ENCODE measurements around the gene CHSY1.

DNA sequence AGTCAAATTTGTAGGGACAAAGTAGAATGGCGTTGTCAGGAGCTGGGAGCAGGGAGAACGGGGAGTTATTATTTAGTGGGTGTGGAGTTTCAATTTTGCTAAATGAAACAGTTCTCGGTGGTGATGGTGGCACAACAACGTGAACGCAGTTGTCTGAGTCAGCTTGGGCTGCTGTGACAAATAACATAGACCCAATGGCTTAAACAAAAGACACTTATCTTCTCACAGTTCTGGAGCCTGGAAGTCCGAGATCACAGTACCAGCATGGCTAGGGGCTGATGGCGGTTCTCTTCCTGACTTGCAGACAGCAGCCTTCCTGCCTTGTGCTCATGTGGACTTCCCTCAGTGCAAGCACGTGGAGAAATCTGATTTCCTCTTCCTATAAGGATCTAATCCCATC, 90.2 kb downstream of the CHSY1 start:
- TF ChIP-seq, protein P1, sequence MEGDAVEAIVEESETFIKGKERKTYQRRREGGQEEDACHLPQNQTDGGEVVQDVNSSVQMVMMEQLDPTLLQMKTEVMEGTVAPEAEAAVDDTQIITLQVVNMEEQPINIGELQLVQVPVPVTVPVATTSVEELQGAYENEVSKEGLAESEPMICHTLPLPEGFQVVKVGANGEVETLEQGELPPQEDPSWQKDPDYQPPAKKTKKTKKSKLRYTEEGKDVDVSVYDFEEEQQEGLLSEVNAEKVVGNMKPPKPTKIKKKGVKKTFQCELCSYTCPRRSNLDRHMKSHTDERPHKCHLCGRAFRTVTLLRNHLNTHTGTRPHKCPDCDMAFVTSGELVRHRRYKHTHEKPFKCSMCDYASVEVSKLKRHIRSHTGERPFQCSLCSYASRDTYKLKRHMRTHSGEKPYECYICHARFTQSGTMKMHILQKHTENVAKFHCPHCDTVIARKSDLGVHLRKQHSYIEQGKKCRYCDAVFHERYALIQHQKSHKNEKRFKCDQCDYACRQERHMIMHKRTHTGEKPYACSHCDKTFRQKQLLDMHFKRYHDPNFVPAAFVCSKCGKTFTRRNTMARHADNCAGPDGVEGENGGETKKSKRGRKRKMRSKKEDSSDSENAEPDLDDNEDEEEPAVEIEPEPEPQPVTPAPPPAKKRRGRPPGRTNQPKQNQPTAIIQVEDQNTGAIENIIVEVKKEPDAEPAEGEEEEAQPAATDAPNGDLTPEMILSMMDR (IDR thresholded peaks at IDR 0.05): no peak
- TF ChIP-seq POLR2A (IDR thresholded peaks at IDR 0.05): no peak

All from heart left ventricle (tissue), 13 donors.